GM21381 (cell line): ENCODE results near the gene DOHH.

ENCODE experiments used
- ATAC-seq: cut with Tn5 transposase; IDR thresholded peaks from one replicate; pipeline ENCODE4 v1.9.1; 2021; ENCODE audit warnings: mild to moderate bottlenecking, moderate library complexity; ENCODE audit not compliant: unreplicated experiment

Gene DOHH

DNA sequence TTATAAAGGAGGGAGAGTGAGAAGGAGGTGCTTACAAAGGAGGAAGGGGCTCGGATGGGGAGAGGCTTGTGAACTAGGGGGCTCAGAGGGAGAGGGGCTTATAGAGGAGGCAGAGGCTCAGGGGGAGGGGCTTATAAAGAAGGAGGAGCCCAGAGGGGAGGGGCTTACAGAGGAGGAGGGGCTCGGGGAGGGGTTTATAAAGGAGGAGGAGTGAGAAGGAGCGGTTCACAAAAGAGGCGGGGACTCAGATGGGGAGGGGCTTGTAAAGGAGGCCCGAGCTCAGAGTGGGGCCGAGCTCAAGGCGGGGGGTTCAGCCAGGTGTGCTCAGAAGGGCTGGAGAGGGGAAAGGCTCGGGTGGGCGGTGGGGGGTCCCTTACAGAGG is 20.6 kb downstream of the DOHH start:
- no peak for ATAC-seq

DNA sequence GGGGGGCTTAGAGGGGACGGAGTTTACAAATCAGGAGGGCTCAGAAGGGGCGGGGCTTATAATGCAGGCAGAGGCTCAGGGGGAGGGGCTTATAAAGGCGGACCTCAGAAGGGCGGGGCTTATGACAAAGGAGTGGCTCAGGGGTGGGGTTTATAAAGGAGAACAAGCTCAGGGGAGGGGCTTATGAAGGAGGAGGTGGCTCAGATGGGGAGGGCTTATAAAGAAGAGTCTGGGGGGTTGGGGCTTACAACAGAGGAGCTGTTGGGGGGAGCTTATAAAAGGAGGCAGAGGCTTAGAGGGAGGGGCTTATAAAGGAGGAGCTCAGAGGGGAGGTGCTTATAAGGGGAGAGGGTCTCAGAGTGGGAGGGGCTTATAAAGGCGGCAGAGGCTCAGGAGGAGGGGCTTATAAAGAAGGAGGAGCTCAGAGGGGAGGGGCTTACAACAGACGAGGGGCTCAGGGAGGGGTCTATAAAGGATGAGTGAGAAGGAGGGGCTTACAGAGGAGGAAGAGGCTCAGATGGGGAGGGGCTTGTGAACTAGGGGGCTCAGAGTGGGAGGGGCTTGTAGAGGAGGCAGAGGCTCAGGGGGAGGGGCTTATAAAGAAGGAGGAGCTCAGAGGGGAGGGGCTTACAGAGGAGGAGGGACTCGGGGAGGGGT is 21.2 kb downstream of the DOHH start:
- no peak for ATAC-seq

DNA sequence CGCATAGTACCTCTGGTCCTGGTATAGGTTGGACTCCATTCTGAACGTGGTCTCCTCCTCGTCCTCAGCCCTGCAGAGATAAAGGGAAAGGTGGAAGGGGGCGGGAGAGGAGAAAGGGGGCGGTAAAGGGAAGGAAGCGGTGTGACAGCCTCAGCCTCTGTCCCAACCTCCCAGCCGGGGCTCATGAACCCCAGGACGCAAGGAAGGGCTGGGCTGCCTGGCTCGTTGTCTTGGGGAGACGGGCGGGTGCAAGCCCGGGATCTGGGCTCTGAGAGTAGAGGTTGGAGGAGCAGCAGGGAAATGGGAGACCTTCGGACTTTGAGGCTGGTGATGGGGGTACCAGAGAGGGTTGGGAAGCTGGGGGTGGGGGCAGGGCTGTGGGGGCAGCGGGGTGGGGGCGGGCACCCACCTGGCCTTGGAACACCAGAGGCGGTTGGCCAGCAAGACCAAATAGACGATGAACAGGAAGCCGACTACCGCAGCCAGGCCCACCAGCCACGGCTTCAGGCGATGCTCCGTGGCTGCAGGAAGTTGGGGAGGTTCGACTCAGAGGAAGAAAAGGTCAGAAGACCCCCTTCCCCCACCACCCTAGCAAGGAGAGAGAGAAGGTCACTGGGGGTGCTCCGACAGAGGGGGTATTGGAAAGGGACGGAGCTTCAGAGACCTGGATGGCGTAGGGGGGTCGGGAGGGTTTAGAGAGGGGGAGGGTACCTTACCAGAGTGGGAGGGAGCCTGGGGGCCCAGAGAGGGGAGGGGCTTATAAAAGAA is 21.9 kb downstream of the DOHH start:
- ATAC-seq: no peak

DNA sequence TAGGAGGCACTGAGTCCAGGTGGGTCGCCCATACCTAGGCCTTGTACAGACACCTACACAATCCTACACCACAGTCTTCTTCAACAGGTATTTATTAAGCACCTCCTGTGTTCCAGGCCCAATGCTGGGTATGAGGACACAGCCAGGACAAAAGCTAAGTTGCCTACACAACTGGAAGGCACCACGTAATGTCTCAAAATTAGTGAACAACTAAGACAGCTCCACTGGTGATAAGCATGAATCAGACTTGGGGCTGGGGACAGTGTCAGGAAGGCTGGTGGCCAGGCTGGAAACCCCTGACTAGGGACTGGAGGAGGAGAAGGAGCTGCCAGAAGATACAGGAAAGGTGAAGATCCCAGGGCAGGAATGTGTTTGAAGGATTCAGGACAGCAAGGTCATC is 22.5 kb downstream of the DOHH start:
- no peak for ATAC-seq

DNA sequence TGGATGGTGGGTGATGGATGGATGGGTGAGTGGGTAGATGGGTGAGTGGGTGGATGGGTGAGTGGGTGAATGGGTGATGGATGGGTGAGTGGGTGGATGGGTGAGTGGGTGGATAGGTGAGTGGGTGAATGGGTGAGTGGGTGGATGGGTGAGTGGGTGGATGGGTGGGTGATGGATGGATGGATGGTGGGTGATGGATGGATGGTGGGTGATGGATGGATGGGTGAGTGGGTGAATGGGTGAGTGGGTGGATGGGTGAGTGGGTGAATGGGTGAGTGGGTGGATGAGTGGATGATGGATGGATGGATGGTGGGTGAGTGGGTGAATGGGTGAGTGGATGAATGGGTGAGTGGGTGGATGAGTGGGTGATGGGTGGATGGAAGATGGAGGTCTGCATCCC is 23.0 kb downstream of the DOHH start:
- ATAC-seq: no peak

DNA sequence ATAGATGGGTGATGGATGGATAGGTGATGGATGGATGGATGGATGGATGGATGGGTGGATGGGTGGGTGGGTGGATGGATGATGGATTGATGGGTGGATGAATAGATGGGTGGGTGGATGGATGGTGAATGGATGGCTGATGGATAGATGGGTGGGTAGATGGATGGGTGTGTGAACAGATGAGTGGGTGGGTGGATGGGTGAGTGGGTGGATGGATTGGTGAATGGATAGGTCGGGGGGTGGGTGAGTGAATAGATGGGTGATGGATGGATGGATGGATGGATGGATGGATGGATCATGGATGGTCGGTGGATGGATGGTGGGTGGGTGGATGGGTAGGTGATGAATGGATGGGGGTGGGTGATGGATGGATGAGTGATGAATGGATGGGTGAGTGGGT is 23.6 kb downstream of the DOHH start:
- no peak for ATAC-seq

DNA sequence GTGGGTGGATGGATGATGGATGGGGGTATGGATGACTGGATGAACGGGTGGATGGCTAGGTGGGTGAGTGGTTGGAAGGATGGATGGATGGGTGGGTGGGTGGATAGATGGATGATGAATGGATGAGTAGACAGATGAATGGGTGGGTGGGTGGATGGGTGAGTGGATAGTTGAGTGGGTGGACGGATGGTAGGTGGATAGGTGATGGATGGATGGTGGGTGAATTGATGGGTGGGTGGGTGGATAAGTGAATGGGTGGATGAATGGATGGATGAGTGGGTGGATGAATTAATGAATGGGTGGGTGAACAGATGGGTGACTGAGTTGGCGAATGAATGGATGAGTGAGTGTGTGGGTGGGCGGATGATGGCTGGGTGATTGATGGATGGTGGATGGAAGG is 25.0 kb downstream of the DOHH start:
- ATAC-seq: no peak

DNA sequence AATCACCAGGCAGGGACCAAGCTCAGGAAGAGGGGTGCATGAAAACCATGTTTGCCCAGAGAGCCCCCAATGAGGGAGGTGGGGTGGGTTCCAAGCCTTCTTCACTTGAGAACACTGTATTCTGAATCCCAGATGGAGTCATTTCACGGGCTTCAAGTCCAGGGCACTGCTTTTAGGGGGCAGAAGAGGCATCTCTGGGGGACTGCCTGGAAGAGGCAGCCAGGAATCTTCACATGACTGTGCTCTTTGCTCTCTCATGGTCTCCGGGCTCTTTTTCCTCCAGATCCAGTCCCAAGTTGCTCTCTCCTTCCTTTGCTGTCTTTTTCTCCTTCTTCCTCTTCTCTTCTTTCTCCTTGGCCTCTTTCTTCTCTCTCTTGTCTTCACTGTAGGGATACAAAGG is 25.9 kb downstream of the DOHH start:
- no peak for ATAC-seq

DNA sequence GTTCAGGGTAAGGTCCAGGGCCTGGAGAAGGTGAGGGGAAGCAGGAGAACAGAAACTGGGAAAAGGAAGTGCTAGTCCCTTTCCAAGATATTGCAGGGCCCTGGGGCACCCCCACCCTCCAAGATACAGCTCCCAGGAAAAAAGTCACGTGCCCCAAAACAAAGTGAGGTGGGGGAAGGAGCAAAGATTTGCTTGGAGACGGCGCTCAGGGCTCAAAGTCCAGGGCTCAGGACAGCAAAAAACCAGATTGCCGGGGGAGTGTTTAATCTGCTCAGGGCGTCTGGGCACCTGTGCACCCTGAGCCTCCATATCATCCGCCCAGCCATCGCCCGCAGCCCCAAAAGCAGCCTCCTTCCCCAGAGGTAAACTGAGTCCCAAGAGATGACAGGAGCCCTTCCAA is 26.5 kb downstream of the DOHH start:
- no peak for ATAC-seq

DNA sequence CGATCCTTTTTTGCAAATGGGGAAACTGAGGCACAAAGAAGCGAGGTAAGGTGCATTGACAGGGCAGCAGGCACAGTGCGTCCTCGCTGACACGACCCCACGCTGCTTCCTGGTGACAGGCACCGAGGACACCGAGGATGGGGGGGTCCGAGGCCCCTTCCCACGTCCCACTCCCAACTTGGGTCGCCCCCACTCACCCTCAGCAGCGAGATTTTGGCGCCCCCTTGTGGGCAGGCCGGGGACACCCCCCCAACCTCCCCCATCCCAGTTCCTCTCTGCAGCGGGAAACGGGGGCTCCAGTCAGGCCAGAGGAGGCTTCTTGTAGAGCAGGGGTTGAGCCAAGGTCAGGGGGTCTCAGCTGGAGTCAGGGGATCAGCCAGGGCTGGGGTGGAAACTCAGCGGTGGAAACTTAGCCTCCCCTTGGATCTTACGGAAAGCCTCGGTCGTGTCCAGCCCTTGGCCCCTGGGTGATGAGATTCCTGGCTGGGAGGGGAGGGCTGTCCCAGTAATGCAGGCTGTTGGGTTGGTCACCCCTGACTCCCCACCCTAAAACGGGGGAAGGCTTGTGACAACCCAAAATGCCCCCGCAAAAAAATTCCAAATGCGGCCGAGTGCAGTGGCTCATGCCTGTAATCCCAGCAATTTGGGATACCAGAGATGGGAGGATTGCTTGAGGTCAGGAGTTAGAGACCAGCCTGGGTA is 28.4 kb downstream of the DOHH start:
- no peak for ATAC-seq

DNA sequence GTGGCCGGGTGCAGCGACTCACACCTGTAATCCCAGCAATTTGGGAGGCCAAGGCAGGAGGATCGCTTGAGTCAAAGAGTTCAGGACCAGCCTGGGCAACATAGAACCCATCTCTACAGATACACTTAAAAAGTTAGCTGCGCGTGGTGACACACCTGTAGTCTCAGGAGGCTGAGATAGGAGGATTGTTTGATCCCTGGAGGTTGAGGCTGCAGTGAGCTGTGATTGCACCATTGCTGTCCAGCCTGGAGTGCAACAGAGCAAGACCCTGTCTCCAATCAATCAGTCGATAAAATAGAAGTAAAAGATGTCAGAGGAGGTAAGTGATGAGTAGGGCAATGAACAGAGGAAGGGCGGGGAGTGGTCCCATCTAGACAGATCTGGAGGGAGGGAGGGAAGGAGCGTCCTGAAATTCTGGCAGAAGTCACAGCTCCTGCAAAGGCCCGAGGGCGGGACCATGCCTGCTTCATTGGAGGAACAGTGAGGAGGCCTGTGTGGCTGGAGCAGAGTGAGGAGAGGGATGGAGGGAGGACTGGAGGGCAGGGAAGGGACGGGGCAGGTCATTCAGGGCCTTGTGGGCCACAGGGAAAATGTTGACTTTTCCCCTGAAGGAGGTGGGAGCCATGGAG is 29.9 kb downstream of the DOHH start:
- no peak for ATAC-seq

DNA sequence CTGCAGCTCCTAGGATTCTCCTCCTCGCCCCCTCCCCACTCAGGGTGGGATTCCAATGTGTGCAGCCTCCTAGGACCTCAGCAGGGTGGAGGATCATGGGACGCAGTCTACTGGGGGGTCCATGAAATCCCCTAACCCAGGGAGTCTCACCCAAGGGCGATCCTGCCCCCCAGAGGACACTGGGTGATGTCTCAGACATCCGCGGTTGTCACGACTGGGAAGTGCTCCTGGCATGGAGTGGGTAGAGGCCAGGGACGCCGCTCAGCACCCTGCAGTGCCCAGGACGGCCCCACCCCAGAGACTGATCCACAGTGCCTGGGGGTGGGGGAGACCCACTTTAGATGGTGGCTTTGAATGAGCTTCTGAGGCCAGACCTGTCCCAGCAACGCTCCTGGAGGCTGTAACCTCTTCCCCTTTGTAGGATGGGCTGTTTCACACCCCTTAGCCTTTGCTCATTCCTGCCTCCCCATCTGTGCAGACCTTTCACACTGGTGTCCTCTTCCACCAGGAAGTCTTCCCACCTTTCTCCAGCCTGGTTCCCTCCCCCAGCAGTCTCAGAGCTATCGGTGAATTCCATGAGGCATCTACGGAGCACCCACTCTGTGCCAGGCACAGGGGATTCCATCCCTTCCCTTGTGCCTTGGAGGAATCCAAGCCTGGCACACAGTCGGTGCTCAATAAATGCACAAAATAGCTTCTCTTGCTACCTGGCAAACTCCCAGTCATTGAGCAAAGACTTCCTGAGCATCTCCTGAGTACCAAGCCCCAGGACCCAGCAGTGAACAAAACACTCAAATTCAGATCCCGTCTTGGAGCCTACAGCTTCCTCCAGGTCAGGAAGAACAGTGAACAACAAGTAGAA is 30.6 kb downstream of the DOHH start:
- no peak for ATAC-seq

DNA sequence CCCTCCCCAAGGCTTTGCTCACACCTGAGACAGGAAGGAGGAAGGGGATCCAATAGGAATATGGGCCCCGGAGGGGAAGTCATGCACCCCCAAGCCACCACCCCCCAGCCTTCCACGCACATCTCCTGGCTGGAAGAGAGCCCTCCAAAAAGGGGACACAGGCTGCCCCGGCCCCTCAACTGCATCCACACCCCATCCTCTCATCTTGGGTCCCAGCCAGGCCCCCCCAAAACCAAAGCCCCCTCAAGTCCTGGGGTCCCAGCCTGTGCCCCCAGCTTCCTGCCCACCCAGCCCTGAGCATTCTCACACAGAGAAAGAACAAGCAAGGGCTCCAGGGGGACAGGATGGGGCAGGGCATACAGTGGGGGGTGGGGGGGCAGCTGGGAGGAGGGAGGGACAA is 32.3 kb downstream of the DOHH start:
- ATAC-seq: no peak

DNA sequence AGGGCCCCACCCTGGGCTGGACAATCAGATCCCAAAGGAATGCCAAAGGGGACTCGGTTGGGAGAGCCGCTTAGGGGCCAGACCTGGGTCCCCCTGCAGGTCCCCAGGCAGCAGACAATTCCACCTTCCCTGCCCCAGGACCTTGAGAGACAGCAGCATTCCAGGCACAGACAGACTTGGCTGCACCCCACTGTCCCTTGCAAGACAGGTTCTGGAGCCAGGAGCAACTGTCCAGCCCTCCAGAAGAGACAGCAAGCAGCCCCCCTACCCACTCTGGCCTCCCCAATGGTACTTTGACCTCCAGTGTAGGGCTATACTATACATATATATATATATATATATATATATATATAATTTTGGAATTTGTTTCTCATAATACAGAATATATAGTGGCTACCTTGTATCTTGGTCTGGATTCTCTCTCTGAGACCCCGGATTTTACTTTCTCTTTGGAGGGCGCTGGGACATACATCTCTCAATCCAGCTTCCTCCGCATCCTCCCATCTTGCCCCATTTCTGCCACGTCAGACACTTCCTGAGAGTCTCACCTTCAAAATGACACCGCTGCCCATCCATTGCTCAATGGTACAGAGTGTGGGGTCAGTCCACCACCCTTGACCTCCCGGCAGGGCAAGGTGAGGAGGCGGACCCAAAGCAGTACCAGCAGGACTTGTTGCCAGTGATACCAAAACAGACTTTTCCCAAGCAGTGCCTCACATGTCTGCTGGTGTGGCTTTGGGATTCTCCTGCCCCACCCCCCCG is 32.9 kb downstream of the DOHH start:
- ATAC-seq: no peak

DNA sequence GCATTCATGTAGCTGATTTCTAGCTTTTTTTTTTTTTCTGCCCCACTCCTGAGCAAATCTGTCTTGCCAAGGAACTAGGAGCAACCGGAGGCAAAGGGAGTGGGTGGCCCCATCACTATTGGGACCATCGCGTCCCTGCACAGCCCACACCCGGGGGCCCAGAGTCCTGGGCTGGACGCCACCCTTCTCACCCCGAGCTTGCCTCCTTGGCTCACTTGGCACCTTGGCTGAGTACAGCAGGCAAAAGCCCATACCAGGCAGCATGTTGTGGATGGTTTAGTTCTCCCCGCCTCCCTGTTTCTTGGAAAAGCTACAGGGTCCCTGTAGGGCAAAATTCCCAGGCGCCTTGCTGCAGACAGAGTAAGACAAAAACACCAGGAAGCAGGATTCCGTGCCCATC is 33.8 kb downstream of the DOHH start:
- ATAC-seq: no peak

DNA sequence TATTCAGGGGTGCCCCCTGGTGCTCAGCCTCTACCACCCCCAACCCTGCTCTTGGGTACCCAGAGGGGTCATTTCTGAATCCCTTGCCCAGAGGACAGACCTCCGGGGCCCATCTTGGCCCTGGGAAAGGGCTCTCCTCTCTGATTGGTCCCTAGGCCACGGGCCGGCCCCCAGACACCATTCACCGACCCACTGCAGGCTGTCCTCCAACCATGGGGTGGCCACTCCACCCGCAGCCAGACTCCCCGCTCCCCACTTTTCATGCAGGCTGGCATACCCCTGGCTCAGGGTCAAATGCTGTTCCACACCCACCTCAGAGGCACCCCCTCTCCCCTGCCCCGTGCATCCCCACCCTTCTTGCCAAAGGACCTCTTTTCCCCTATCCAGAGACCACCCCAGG is 34.9 kb downstream of the DOHH start:
- no peak for ATAC-seq

DNA sequence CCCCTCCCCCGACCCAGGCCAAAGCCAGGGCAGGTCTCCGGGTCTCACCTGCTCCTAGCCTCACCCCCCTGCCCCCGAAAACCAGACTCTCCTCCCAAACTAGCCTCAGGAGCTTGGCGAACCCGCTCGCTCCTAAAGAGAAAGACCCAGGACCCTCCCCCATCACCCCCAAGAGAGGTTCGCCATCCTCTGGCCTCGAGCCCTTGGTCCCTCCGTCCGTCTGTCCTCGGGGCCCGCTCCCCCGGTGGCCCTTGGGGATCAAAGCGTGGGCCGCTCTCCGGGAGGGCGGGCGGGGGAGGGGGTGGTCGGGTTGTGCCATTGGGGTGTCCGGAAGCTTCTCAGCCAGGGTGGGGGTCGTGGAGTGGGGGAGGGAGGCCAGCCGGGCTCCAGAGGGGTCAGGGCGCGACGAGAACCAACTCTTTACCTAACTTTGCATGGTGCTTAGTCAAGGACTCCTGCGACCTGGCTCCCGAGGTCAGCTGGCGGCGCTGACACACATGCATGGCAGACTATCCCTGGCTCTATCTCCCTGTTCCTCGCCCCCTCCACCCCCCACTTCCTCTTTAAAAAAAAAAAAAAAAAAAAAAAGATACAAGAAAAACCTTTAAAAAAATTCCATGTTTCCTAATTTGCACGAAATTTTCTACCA is 35.8 kb downstream of the DOHH start:
- no peak for ATAC-seq

DNA sequence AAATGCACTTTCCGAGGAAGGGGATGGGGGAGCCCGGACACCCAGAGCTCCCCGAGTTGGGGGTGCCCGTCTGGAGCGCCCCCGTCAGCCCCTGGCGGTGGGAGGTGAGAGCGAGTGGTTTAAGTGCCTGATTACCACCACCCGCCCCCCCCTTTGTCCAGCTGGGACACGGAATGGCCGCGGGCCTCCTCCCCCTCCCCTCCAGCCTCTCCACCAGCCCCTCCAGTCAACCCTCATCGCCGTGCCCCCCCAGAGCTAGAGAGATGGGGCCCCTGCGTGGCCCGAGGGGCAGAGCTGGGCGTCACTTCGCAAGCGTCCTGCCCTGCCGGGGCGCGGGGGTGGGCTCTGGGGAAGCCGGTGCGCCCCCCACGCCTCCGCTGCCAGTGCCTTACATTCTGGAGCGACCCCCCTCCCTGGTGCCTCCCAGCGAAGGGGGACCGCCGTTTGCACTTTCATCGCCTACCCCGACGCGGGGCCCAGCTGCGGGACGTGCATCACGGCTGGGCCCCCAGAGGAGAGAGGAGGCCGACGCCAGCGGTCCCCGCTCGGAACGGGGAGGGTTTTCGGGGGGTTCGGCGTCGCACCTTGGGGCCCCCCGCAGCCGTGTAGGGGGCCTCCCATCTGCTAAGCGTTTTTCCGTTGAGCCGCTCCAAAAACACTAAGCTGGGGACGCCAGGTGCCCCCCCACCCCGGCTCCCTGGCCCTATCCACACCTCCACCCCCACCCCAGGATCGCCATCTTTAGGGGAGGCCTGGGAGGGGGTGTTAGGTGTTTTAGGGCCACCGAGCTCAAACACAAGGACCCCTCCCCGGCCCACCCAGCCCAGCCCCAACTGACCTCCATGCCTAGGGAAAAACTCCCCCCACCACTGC is 36.5 kb downstream of the DOHH start:
- no peak for ATAC-seq
